Upper lobe of right lung (tissue), 1 donor: ENCODE measurements around the gene OLIG2. TPM values are rescaled to one million over a fixed set of nuclear protein-coding genes. Genes with fewer than 3 reads are reported as not detected.

Experiments
- ATAC-seq: fragments of 200-7000 bp; cut with Tn5 transposase; one replicate; pipeline ENCODE4 v1.9.1; 2020; ENCODE audit warnings: mild to moderate bottlenecking, moderate library complexity
- DNase-seq: peaks from one replicate; pipeline ENCODE4 v3.0.0-alpha.2; 2020
- H3K27ac ChIP-seq: fragments of 200-600 bp; one replicate; pipeline ENCODE4 v1.8.0; 2022
- H3K27me3 ChIP-seq: fragments of 200-600 bp; one replicate; pipeline ENCODE4 v1.8.0; 2022; ENCODE audit warnings: mild to moderate bottlenecking
- H3K36me3 ChIP-seq: fragments of 200-600 bp; one replicate; pipeline ENCODE4 v1.8.0; 2022
- H3K4me1 ChIP-seq: fragments of 200-600 bp; one replicate; pipeline ENCODE4 v1.8.0; 2022
- H3K4me3 ChIP-seq: fragments of 200-600 bp; one replicate; pipeline ENCODE4 v1.8.0; 2022; ENCODE audit warnings: mild to moderate bottlenecking
- H3K9me3 ChIP-seq: fragments of 200-600 bp; one replicate; pipeline ENCODE4 v1.8.0; 2022
- intact Hi-C: fragments of 100-400 bp; cut with DNase I; formaldehyde crosslinking; loops from one replicate; pipeline ENCODE4 v1.11.0; 2022
- total RNA-seq: library from RNA; stranded (reverse); fragmentation: NEBNext Ultra II Directional; extraction: Animal tissue kit (Norgen Biotek cat#: 25700); gene quantifications from one replicate; pipeline ENCODE4 v1.2.1, GENCODE V29; 2021
- TF ChIP-seq, protein P1 (sequence below): fragments of 200-600 bp; IDR thresholded peaks from one replicate; pipeline ENCODE4 v1.8.0; 2022; ENCODE audit warnings: antibody characterized with exemption
- donor health status: DM: no; HTN: yes; CAD: no; lungs with severe emphysema.

OLIG2 gene
- total RNA-seq, 1 donor from 2014 or later: not detected

DNA sequence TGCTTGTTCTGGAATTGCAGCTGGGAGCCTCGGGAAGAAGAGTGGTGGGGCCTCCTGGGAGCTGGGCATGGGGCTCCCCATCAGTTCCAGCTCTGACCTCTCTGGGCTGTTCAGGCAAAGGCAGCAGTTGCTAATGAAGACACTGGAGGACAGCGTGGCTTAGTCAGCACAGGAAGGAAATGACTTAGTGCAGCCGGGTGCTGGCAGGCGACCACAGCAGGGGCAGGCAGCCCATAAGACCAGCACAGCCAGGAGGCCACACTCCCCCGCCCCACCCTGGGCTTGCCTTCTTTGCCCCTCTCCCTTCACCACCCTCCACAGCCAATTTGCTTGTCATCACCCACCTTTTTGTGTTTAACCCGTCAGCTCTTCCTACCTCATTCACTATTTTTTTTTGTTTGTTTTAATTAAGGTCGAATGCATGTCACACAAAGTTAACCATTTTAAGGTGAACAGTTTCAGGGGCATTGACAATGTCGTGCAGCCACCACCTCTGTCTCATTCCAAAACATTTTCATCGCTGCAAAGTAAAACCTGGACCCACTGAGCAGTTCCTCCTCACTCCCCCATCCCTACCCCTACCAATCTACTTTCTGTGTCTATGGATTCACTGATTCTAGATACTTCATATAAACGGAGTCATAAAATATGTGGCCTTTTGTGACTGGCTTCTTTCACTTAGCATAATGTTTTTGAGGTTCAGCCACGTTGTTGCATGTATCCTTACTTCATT, 10.9 kb downstream of the OLIG2 start:
- intact Hi-C loops: no loop called here
- Histone ChIP-seq H3K4me1 (no peaks in the 10 kb centered on the region), H3K27me3 (peaks cover 60% of the 10 kb centered on the region), H3K36me3 (no peaks in the 10 kb centered on the region), H3K27ac (no peak overlapping the region), H3K4me3 (no peak overlapping the region), H3K9me3 (no peaks in the 10 kb centered on the region)
- TF ChIP-seq, protein P1, sequence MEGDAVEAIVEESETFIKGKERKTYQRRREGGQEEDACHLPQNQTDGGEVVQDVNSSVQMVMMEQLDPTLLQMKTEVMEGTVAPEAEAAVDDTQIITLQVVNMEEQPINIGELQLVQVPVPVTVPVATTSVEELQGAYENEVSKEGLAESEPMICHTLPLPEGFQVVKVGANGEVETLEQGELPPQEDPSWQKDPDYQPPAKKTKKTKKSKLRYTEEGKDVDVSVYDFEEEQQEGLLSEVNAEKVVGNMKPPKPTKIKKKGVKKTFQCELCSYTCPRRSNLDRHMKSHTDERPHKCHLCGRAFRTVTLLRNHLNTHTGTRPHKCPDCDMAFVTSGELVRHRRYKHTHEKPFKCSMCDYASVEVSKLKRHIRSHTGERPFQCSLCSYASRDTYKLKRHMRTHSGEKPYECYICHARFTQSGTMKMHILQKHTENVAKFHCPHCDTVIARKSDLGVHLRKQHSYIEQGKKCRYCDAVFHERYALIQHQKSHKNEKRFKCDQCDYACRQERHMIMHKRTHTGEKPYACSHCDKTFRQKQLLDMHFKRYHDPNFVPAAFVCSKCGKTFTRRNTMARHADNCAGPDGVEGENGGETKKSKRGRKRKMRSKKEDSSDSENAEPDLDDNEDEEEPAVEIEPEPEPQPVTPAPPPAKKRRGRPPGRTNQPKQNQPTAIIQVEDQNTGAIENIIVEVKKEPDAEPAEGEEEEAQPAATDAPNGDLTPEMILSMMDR: no peak
- peak; percentile 74 for ATAC-seq
- DNase-seq: no peak

DNA sequence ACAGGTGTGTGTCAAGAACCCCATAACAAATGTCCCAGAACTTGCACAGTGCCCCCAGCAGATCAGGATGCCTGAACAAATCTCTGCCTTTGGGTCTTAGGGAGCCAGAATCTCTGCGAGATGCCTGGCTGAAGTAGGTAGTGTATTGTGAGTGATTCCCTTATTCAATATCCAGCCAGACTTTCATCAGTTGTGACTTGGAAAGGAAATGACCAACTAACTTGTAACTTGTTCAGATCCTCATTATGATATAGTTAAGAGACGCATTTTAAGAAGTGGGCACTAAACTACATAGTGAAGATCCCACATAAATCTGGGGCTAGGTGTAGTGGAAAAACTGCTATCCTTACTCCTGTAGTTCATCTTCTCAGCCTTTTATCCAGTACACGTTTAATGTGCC, 11.8 kb downstream of the OLIG2 start:
- TF ChIP-seq, protein P1: no peak
- no peaks in the 10 kb centered on the region for H3K36me3 ChIP-seq
- H3K4me3 ChIP-seq: no peak overlapping the region
- ATAC-seq (no peak), DNase-seq (no peak)
- intact Hi-C loops: no loop called here
- no peak overlapping the region for H3K27ac ChIP-seq
- H3K4me1 ChIP-seq: no peaks in the 10 kb centered on the region
- H3K9me3 ChIP-seq: no peaks in the 10 kb centered on the region
- peaks cover 55% of the 10 kb centered on the region for H3K27me3 ChIP-seq

DNA sequence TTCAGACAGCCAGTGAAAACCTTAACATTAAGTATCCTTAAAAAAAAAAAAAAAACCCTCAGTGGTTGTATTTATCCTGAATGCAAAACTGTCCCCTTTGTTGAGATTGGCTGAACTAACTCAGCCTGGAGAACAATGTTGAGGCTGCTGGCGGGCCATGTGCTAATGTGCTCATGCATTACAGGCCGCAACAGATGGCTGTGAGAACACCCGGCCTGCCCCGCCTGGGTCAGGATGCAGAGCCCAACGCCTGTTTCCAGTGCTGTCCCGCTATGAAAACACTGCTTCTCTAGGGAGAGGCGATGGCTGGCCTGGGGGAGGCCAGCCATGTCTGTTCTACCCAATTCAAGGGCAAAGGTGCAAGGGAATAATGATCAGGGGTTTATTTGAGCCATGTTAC, 13.8 kb downstream of the OLIG2 start:
- H3K27me3 ChIP-seq: peaks cover 46% of the 10 kb centered on the region
- no peak for ATAC-seq
- no peak for DNase-seq
- TF ChIP-seq, protein P1: no peak
- no peaks in the 10 kb centered on the region for H3K9me3 ChIP-seq
- H3K4me1 ChIP-seq: no peaks in the 10 kb centered on the region
- intact Hi-C loops: no loop called here
- H3K27ac ChIP-seq: no peak overlapping the region
- H3K36me3 ChIP-seq: no peaks in the 10 kb centered on the region
- no peak overlapping the region for H3K4me3 ChIP-seq

DNA sequence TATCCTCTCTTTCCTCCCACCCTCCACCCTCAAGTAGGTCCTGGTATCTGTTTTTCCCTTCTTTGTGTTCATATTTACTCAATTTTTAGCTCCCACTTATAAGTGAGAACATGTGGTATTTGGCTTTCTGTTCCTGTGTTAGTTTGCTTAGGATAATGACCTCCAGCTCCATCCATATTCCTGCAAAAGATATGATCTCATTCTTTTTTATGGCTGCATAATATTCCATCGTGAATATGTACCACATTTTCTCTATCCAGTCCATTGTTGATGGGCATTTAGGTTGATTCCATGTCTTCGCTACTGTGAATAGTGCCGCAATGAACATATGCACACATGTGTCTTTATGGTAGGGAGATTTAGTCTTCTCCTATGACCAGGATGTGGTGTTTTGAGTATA, 14.5 kb downstream of the OLIG2 start:
- H3K27ac ChIP-seq: no peak overlapping the region
- peaks cover 47% of the 10 kb centered on the region for H3K27me3 ChIP-seq
- ATAC-seq (no peak), DNase-seq (no peak)
- no peaks in the 10 kb centered on the region for H3K9me3 ChIP-seq
- no peaks in the 10 kb centered on the region for H3K36me3 ChIP-seq
- intact Hi-C loops: no loop called here
- H3K4me1 ChIP-seq: no peaks in the 10 kb centered on the region
- TF ChIP-seq, protein P1: no peak
- no peak overlapping the region for H3K4me3 ChIP-seq

DNA sequence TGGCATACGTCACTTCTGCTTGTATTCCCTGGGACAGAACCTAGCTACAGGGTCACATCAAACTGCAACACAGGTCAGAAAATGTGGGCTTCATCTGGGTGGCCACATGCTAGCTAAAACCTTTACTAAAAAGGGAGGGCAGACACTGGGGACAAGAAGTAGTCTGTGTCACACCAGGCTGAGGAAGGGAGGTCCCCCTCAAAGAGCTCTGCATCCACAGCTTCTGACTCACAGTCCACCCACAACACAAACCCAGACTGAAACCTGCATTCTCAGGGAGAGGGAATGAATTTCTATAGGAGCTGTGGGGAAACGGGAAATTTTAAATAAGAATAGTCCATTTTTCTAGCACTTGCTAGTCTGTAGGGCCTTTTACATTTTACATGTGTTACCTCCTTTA, 16.2 kb downstream of the OLIG2 start:
- H3K9me3 ChIP-seq: no peaks in the 10 kb centered on the region
- no peak overlapping the region for H3K4me3 ChIP-seq
- TF ChIP-seq, protein P1: no peak
- H3K27ac ChIP-seq: no peak overlapping the region
- no peaks in the 10 kb centered on the region for H3K4me1 ChIP-seq
- peaks cover 46% of the 10 kb centered on the region for H3K27me3 ChIP-seq
- no peaks in the 10 kb centered on the region for H3K36me3 ChIP-seq
- ATAC-seq: no peak
- no peak for DNase-seq
- intact Hi-C loops: no loop called here

DNA sequence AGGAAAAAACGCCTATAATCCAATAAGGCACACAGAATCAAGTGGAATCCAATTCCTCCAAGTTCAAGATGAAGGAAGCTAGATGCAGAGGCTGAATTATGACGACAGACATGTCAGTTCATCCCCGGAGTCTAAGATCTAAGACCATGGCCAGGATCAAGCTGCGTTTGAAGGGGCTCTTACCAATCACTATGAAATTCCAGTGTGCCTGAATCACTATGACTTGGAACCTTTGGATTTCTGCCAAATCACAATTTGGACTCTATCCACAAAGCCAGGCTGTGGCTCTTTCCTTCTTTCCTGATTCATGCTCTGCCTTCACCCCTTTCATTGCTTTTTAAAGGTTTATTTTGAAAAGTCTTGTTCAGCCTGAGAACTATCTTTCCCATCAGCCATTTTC, 17.1 kb downstream of the OLIG2 start:
- H3K36me3 ChIP-seq: no peaks in the 10 kb centered on the region
- DNase-seq (no peak), ATAC-seq (no peak)
- no peak overlapping the region for H3K27ac ChIP-seq
- TF ChIP-seq, protein P1: no peak
- H3K9me3 ChIP-seq: no peaks in the 10 kb centered on the region
- H3K27me3 ChIP-seq: peaks cover 54% of the 10 kb centered on the region
- H3K4me3 ChIP-seq: no peak overlapping the region
- no peaks in the 10 kb centered on the region for H3K4me1 ChIP-seq
- intact Hi-C loops: no loop called here
